Adrenal gland (tissue), 5 donors: ENCODE data around the gene ZMYND8.
"Not testable (repeated sequence)": the region's sequence is repeated elsewhere in the genome, so short reads cannot be mapped to it uniquely, and the experiment has no call there.

Experiments used
- CTCF ChIP-seq, 6 experiments: fragments of 450-650 bp in 4 of 6; fragments of 200-600 bp in 2 of 6; sonication (generic) in 1 of 6; IDR thresholded peaks; 1 replicate in 5 of 6; 2 replicates in 1 of 6; pipeline versions ENCODE4 v1.5.1 to v1.8.0; 2016 to 2021; ENCODE audit warnings: antibody characterized with exemption in 6 of 6, mild to moderate bottlenecking in 2 of 6, moderate library complexity in 1 of 6
- POLR2A ChIP-seq, 2 donors: fragments of 450-650 bp; IDR thresholded peaks; one replicate each; pipeline ENCODE4 v1.6.1; 2017; ENCODE audit warnings: antibody characterized with exemption in 2 of 2, mild to moderate bottlenecking in 2 of 2, moderate library complexity in 1 of 2
- donor health status: DM: no; HTN: no; CAD: no.

GRCh38 chr20:47385968-47386367 is 29.5 kb upstream of the ZMYND8 start:
- TF ChIP-seq CTCF, POLR2A (IDR thresholded peaks at IDR 0.05): not testable (repeated sequence)
